Heart left ventricle (tissue), 13 donors: ENCODE results near the gene CACTIN.

Experiments used
- POLR2A ChIP-seq, 2 donors: fragments of 450-650 bp; IDR thresholded peaks; one replicate each; pipeline ENCODE4 v1.6.1; 2017; ENCODE audit warnings: antibody characterized with exemption in 2 of 2, mild to moderate bottlenecking in 2 of 2, moderate library complexity in 2 of 2
- TF ChIP-seq, protein P1 (sequence below), 12 donors: fragments of 200-600 bp; sonication (generic) in 4 of 12; IDR thresholded peaks; one replicate each; pipeline versions ENCODE4 v1.5.0 to v1.8.0; 2018 to 2022; ENCODE audit warnings: antibody characterized with exemption in 12 of 12, mild to moderate bottlenecking in 5 of 12
- donor health status: ischemic (EF 13 %, LVEDD 7.1; RV severe dilation, severe dysfunction).
- donor health status: DM: no; HTN: yes; CAD: no.
- donor health status: DM: no; HTN: no; CAD: no.
- donor health status: ischemic (EF 25% LVEDD 6.9; RV normal size, moderate dysfunction).
- donor health status: ischemic (EF 25% LVEDD 5.7; RV mildly dilated, moderate dysfunction).
- donor health status: ischemic (EF 35%, LVEDD 5.7; RV mildly dilated, moderate dysfunction).
- donor health status: nonischemic (EF 11% LVEDD 7.7; RV severe dilation, severe dysfunction).
- donor health status: DM: yes; HTN: yes; CAD: no.
- donor health status: PGD.
- donor health status: ischemic (EF 29% LVEDD 5.4; RV normal size, mild dysfunction).
- donor health status: nonischemic (EF 23%, LVEDD 6.1; RV moderate dilation, normal function).

DNA sequence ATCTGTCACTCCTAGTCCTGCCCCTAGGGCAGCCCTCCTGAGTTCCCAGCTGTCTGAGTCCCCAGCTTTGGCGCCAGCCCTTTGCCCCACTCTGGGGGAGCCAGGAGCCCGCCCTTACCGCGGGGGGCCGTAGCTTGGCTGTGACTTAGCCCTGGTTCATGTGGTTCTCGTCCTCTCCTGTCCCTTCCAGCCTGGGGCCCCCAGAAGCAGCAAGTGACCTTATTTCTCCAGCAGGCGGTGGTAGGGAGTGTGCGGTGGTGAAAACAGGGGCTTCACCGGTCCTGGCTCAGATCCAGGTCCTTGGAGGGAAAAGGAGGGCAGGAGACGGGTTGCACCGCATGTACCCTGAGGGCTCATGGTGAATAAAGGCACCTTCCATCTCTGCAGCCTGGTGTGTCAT lies 33.4 kb downstream of the CACTIN start:
- TF ChIP-seq, protein P1, sequence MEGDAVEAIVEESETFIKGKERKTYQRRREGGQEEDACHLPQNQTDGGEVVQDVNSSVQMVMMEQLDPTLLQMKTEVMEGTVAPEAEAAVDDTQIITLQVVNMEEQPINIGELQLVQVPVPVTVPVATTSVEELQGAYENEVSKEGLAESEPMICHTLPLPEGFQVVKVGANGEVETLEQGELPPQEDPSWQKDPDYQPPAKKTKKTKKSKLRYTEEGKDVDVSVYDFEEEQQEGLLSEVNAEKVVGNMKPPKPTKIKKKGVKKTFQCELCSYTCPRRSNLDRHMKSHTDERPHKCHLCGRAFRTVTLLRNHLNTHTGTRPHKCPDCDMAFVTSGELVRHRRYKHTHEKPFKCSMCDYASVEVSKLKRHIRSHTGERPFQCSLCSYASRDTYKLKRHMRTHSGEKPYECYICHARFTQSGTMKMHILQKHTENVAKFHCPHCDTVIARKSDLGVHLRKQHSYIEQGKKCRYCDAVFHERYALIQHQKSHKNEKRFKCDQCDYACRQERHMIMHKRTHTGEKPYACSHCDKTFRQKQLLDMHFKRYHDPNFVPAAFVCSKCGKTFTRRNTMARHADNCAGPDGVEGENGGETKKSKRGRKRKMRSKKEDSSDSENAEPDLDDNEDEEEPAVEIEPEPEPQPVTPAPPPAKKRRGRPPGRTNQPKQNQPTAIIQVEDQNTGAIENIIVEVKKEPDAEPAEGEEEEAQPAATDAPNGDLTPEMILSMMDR (IDR thresholded peaks at IDR 0.05): no peak
- TF ChIP-seq POLR2A (IDR thresholded peaks at IDR 0.05): no peak
